Measurements from ENCODE around the gene RHBDL2.

DNA sequence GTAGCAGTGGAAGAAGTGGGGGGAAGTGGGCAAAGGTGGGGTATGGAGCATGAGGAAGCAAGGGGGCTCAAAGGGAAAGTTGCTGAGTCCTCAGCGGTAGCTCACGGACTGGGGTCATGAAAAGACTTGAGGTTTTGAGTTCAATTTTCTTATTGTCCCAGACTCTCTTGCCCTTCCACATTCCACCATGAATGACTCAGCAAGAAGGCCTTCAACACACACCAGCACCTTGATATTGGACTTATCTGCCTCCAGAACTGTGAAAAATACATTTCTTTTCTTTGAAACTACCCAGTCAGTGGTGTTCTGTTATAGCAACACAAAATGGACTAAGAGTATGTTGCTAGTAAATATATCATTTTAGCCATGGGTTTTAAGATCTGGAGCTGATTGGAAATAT lies 17.3 kb upstream of the RHBDL2 start:
- TF ChIP-seq CTCF (IDR thresholded peaks at IDR 0.05; ENCODE audit: poor library complexity, severe bottlenecking): no peak
- no peak for TF ChIP-seq SMC3 (conservative IDR thresholded peaks at IDR 0.05; ENCODE audit: poor library complexity)
- no peak for TF ChIP-seq EP300 (conservative IDR thresholded peaks at IDR 0.05; ENCODE audit: poor library complexity, severe bottlenecking)
